HL-60/S4 (cell line): Measurements from ENCODE around the gene ANK3.

Experiments
- in situ Hi-C: fragments of 300-500 bp; cut with MboI; formaldehyde crosslinking; loops from 2 replicates; pipeline ENCODE4 v1.14.3; 2022; ENCODE audit warnings: low sequenced_read_pairs

ANK3 gene

GRCh38 chr10:60414111-60414510 lies 24.4 kb upstream of the ANK3 start:
- in situ Hi-C loops, result no loop called here

- in situ Hi-C loops, result no loop called here
These were observed 23.8 kb upstream of the ANK3 start for GRCh38 chr10:60413306-60414012.

DNA sequence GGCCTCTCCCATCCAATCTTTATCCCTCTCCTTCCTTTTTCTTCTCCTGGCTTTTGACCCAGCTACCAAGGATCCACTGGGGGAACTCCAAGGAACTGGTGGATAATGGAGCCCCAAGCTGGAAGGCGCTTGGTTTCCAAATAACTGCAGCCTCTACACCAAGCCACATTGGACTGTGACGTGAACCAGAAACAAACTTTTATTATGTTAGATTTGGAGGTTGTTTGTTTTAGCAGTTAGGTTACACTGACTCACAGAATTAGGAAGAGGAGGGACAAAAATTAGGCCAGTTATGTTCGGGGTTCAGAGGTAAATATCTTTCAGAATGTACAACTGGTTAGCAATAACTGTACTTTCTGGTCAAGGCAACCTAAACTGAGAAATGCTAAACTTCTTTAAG lies 21.3 kb upstream of the ANK3 start:
- in situ Hi-C loops, result no loop called here

DNA sequence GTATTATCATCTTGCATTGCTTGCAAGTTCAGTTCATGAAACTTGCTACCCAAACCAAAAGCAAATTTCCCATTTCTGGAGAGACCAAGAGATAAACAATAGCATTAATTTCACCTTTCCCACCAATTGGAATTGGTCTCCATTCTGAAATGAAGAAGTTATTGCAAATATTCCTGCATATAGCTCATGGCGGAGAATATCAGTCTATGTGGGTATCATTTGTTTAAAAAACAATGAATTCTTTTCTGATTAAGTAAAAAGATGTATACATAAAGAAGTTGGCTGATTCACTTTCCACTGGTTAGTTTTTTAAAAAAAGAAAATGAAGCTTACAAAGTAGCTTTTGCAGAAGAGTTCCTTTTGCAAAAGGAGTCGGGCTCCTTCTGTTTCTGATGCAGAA lies 19.5 kb upstream of the ANK3 start:
- in situ Hi-C loops, result no loop called here

DNA sequence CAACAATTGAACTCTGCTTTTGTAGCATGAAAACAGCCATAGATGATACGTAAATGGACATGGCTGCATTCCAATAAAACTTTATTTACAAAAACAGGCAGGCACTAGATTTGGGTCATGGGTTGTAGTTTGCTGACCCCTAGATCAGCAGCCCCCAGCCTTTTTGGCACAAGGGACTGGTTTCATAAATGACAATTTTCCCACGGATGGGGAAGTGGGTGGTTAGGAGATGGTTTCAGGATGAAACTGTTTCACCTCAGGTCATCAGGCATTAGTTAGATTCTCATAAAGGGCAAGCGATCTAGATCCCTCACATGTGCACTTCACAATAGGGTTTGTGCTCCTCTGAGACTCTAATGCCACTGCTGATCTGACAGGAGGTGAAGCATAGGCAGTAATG lies 16.5 kb upstream of the ANK3 start:
- in situ Hi-C loops, result no loop called here

DNA sequence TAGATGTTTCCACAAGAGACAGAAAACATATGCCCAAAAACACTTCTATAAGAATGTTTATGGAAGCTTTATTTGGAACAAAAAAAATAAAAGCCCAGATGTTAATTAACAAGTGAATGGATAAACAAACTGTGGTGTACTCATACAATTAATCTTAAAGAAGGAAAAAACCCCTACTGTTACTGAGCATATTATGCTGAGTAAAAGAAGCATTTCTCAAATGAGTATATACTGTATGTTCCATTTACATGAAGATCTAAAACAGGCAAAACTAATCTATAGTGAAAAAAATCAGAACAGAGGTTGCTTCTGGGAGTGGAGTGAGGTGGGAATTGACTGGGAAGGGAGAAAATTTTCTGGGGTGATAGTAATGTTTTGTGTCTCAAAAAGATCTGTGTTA lies 15.5 kb upstream of the ANK3 start:
- in situ Hi-C loops, result no loop called here

GRCh38 chr10:60403168-60403873 lies 13.6 kb upstream of the ANK3 start:
- in situ Hi-C loops, result no loop called here

DNA sequence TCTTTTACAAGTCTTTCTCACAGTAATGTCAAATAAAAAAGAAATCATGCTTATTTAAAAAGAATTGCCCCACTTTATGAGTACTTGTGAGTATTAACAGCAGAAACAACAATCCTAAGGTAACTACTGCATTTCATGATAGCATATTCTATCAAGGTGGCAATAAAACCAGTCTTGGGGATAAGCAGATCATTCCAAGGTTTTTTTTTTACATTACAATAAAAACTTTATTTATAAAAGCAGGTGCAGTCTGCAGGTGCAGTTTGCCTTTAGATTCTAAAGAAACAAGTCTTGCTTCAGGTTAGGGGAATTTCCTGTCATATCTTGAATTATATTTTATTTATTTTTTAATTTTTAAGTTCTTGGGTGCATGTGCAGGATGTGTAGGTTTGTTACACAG lies 10.7 kb upstream of the ANK3 start:
- in situ Hi-C loops, result no loop called here

DNA sequence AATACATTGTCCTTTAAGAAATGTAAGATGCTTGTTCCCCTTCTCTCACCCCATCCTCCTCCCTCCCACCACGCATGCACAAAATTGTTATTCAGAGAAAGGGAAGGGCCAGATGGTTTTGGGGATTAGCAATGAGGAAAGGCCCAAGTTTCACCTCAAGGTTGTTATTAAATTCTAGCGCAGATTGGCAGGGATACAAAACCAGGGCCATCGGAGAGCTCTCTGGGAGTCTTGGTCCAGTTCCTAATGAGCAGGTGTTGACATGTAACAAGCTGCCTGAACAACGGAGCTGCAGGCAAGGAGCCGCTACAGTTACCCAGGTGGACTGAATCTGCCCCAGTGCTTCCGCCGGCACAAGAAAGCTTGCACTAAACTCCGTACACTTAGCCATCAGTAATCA lies 9.7 kb upstream of the ANK3 start:
- in situ Hi-C loops, result no loop called here

GRCh38 chr10:60397792-60398191 lies 8.1 kb upstream of the ANK3 start:
- in situ Hi-C loops, result no loop called here

DNA sequence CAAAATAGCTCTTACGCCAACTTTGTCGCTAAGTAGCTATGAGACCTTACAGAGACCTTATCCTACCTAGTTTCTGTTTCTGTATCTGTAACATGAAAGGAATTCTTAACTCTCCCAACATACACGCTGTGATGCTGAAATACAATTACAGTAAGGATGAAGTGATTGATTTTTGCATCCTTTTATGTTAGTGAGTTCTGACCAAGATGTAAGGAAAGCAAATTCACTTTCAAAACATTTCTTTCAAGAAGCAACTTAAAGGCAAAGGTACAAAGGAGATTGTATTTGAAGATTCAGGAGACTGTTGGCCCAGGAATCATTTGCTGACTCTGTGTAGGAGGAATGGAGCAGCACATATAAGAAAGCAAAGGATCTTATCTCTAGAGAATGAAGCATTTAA lies 7.1 kb upstream of the ANK3 start:
- in situ Hi-C loops, result no loop called here

- in situ Hi-C loops, result no loop called here
These were observed 6.0 kb upstream of the ANK3 start for GRCh38 chr10:60395711-60396110.

DNA sequence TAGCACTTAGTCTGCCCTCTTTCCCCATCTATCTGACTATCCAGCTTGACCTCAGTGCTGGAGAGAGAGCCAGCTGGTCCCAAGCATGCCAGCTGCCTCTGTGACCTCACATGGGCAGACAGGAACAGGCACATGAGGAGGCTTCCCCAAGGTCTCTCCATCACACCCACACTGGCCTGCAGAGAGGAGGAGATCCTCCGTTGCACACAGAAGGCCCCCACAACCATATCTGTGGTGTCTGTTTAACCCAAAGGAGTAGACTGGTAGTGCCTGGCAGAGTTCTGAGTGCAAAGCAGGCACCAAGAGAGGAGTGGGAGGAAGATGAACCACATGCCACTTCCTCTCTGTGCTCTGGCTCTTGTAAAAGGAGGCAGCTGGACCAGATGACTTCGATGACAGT lies 4.8 kb upstream of the ANK3 start:
- in situ Hi-C loops, result no loop called here

DNA sequence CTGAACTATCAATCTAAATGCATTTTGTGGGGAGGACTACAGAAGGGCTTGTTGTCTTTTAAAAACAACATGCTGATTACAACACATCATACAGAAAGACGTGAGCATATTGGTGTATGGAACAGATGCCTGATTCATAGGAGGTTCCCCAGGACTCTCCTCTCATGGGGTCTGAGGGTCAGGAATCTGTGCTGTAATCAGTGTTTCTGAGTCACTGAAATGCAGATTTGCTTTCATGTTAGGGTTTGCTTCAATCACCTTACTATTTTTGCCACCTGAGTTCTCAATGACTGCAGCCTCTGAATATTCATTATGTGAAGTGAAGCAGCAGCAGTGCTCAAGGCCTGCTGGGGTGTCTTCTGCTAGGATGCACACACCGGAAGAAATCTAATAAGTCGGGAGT lies 550 bp upstream of the ANK3 start:
- in situ Hi-C loops, result no loop called here

- in situ Hi-C loops, result no loop called here
These were observed 870 bp downstream of the ANK3 start for GRCh38 chr10:60388709-60389301.

GRCh38 chr10:60388116-60388625 lies 1.5 kb downstream of the ANK3 start:
- in situ Hi-C loops, result no loop called here

DNA sequence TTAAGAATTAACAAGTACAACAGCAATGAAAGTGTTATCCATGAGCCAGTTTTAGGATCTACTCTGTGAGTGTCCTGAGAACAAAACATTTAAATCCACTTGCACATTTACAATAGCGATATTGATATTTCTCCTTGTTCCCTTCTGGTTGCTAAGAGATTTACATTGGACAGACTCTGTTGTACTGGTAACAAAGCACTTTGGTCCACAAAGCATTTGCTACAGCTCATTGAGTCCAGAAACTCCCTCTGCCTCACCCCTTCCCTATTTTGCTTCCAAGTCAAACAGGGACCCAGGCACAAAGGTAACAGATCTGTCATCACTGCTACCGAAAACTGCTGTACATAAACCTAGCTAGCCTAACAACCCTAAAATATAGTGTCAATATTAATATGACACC lies 2.1 kb downstream of the ANK3 start:
- in situ Hi-C loops, result no loop called here

DNA sequence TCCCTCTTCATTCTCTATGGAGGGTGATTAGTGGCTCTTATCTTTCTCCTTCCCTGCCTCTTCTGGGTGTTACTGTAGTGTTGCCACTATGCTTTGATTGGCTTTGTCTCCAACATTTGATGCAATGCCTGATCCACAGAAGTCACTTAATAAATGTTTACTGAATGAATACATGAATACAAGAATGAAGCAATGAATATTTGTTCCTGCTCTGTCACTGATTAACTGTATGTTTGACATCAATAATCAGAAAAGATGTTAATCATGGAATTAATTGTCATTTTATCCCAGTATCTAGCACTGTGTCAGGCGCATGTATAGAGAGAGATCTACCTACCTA lies 4.3 kb downstream of the ANK3 start:
- in situ Hi-C loops, result no loop called here

DNA sequence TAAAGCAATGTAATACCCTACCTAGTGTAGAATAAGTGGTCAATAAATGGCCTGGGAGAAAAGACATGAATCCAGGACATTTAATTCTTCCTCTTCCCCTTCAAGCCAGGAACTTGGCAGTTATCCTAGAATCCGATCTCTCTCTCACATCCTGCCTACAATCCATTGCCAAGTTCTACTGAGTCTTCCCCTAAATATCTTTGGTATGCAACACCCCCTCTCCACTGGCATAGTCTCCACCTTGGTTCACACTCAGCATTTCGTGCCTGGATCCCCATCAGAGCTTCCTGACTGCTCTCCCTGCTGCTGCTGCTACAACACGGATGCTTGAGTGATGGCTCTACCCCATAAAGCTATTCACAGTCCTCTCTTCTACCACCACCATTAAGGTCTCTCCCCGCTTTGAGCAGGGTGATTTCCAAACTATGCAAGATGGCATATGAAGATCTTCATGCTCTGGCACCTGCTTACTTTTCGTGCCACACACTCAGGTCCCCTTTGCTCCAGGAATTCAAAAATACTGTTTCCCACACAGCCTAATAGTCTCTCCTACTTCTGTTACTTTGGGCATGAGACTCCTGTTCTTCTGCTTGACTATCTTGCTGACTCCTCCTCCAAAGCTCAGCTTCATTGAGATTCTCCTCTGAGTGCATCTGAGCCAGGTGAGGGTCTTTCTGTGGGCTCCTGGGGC lies 4.8 kb downstream of the ANK3 start:
- in situ Hi-C loops, result no loop called here

- in situ Hi-C loops, result no loop called here
These were observed 5.7 kb downstream of the ANK3 start for GRCh38 chr10:60384011-60384410.

GRCh38 chr10:60382946-60383681 lies 6.6 kb downstream of the ANK3 start:
- in situ Hi-C loops, result no loop called here
